ENCODE results near the gene SLFN13.

- no peak for TF ChIP-seq CTCF (IDR thresholded peaks at IDR 0.05)
- no peak for TF ChIP-seq ZFX (IDR thresholded peaks at IDR 0.05; ENCODE audit: borderline replicate concordance)
Observed at GRCh38 chr17:35477248-35477647, 28.7 kb upstream of the SLFN13 start.

Measured in 22Rv1 (cell line).